Bronchial epithelial cell (primary cell): Measurements from ENCODE around the gene RNASET2. TPM values are rescaled to one million over a fixed set of nuclear protein-coding genes. Genes with fewer than 3 reads are reported as not detected.

ENCODE experiments used
- DNase-seq: peaks from one replicate; pipeline ENCODE4 v3.0.0-alpha.2; 2010; ENCODE audit warnings: low read depth
- FAIRE-seq: peaks from 2 replicates; lab custom pipeline; 2011; peaks lifted over from hg19 to GRCh38; lab: Jason Lieb, UNC
- H3K27me3 ChIP-seq: 2 replicates; pipeline ENCODE4 v1.5.1; 2011; ENCODE audit warnings: low read length; ENCODE audit not compliant: control insufficient read depth, insufficient read depth
- H3K36me3 ChIP-seq: 2 replicates; pipeline ENCODE4 v1.5.1; 2011; ENCODE audit warnings: low read length; ENCODE audit not compliant: control insufficient read depth, insufficient read depth
- H3K4me3 ChIP-seq: 2 replicates; pipeline ENCODE4 v1.5.1; 2011; ENCODE audit warnings: mild to moderate bottlenecking, low read depth, low read length, control low read depth
- total RNA-seq: library from RNA; depleted of rRNA; stranded (reverse); fragments of >200 nt; gene quantifications from 2 replicates; pipeline ENCODE4 v1.2.1, GENCODE V29; 2014
- TF ChIP-seq, protein P1 (sequence below): IDR thresholded peaks from 2 replicates; pipeline ENCODE4 v1.5.1; 2011; ENCODE audit warnings: mild to moderate bottlenecking, moderate library complexity, low read length, control low read depth, inconsistent platforms; ENCODE audit not compliant: insufficient read depth, severe bottlenecking

RNASET2 gene
- total RNA-seq, 1 donor from 2014 or later: 13.2 TPM

DNA sequence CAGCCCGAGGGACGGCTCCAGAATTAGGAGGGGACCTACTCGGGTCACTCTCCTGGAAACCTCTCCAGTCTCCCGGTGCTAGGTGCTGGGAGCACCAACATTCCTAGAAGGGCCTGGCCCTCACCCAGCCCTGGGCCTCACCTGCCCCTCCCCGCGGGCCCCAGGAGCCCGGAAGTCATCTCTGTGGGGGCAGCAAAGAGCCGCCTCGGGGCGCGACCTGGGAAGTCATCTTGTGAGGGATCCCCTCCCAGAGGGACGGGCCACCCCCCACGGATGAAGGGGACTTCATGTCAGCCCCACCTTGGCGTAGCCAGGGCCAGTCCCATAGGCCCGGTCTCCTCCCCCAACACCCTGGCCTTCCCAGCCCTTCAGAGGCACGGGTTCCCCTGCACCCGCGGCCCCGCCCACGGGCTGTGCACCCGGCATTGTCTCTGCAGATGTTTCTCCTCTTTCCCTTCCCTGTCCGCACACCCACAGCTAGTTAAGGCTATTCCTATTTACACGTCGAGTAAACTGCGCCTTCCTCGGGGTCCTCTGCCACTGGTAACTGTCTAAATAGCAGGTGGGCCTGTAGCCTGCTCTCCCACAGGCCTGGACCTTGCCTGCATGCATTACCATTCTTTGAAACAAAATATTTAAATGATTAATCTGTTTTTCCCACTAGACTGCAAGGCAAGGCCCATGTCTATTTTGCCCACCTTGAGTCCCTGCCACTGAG is 896 bp upstream of the RNASET2 start:
- H3K4me3 ChIP-seq: peak overlapping the region; percentile 71
- FAIRE-seq: no peak
- TF ChIP-seq, protein P1, sequence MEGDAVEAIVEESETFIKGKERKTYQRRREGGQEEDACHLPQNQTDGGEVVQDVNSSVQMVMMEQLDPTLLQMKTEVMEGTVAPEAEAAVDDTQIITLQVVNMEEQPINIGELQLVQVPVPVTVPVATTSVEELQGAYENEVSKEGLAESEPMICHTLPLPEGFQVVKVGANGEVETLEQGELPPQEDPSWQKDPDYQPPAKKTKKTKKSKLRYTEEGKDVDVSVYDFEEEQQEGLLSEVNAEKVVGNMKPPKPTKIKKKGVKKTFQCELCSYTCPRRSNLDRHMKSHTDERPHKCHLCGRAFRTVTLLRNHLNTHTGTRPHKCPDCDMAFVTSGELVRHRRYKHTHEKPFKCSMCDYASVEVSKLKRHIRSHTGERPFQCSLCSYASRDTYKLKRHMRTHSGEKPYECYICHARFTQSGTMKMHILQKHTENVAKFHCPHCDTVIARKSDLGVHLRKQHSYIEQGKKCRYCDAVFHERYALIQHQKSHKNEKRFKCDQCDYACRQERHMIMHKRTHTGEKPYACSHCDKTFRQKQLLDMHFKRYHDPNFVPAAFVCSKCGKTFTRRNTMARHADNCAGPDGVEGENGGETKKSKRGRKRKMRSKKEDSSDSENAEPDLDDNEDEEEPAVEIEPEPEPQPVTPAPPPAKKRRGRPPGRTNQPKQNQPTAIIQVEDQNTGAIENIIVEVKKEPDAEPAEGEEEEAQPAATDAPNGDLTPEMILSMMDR: no peak
- H3K36me3 ChIP-seq: no peaks in the 10 kb centered on the region
- no peak for DNase-seq
- no peaks in the 10 kb centered on the region for H3K27me3 ChIP-seq

DNA sequence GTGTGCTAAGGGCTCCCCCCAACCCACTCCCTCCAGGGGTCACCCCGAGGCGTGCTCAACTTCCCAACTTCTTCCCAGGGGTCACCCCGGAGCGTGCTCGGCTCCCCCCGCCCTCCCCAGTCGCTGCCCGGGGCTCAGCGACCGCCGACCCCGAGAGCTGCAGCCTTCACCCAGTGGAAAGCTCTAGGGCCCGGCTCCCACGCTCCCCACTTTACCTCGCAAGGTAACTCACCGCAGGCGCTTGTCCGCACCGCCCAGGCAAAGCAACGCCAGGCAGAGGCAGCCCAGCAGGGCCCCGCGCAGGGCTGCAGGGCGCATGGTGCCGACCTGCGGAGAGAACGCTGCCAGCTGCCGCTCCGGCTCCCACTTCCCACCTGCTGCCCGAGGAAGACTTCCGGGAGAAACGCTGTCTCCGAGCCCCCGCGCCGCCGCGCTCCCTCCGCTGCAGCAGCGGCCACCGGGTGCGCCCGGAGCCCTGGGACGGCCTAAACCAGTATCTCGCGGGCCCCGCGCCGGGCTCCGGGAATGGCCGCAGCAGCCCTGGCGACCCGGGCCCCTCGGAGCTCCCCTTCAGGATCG is 396 bp downstream of the RNASET2 start:
- DNase-seq: peak; percentile 16
- Histone ChIP-seq H3K27me3 (no peaks in the 10 kb centered on the region), H3K4me3 (peak overlapping the region; percentile 71), H3K36me3 (no peaks in the 10 kb centered on the region)
- TF ChIP-seq, protein P1: no peak
- no peak for FAIRE-seq

DNA sequence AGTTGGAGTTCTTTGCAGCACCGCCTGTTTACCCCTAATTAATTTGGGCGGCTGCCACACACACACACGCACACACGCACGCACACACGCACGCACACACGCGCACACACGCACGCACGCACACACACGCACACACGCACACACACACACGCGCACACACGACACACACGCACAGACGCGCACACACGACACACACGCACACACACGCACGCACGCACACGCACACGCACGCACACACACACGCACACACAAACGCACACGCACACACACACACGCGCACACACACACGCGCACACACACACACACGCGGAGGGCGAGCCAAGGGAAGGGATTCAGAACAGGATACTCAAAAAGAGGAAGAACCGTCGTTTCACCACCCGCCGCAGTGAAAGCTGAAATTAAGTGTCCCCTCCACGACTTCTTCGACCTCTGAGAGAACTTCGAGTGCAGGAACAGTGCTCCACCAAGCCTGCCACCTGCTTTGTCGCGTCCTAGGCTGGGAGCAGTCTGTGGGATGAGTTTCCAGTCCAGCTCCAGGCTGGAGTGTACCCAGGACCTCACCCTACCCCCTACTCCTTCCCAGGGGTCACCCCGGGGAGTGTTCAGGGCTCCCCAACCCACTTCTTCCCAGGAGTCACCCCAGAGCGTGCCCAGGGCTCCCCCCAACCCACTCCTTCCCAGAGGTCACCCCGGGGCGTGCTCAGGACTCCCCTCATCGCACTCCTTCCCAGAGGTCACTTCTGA is 1.1 kb downstream of the RNASET2 start:
- FAIRE-seq (no peak), DNase-seq (no peak)
- TF ChIP-seq, protein P1: no peak
- no peaks in the 10 kb centered on the region for H3K27me3 ChIP-seq
- no peaks in the 10 kb centered on the region for H3K36me3 ChIP-seq
- peak overlapping the region; percentile 71 for H3K4me3 ChIP-seq

DNA sequence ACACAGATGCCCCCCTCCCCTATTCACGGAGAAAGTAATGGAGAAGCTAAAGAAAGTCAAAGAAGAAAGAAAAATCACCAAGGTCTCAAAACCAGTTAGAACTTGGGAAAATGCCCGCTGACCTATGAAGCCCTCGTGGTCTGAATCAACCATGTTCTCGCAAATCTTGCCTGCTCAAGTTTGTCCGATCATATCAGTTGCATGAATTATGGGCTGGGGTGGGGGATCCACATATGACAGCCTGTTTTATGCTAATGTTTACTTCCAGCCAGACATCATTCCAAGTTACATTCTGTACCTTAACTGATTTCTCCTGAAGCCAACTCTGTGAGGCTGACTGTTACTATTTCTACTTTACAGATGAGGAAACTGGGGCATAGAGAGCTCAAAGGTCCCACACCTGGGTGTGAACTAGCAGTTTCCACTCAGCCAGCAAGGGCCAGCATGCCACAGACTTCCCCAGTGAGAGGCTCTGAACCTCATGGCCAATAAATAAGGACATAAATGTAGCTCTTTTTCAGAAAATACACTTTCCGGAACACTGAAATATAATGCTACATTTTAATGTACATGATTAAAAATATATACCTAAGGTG is 2.1 kb downstream of the RNASET2 start:
- no peaks in the 10 kb centered on the region for H3K27me3 ChIP-seq
- DNase-seq: no peak
- FAIRE-seq: no peak
- no peak overlapping the region for H3K4me3 ChIP-seq
- TF ChIP-seq, protein P1: no peak
- H3K36me3 ChIP-seq: no peaks in the 10 kb centered on the region

DNA sequence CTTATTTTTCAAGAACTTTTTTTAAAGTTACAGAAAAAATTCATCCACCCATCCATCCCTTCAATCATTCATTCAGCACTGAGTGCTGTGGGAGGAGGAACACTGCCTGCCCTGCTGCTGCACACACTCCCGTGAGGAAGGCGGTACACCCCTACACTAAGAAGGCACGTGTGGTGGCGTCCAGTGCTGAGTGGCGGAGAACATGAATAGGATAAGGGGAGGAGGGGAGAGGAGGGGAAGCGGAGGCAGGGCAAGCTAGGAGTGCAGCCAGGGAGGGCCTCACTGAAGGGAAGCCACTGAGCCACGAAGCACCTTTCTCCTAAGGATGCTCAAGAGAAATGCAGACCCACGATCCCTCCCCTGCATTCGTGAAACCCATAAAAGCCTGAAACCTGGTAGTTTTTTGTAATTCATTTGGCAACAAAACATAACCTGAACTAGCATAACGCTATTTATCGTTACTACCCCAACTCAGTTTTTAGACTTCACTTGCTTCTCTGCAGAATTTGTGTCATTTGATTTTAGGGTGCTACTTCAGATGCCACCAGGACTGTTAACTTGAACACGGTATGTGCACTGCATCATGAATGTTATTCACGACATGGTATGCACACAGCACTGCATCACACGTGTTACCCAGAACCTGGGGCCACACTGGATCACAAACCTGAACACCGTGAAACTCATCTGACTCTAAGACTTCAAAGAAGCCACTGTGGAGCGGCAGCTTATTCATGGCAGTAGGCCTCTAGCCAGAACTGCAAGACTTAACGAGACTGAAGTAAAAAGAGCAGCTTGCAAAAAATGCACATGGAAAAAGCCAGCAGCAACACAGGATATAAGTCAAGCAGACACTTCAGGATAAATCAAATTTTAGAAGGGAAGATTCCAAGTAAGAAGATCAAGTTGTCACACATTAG is 3.5 kb downstream of the RNASET2 start:
- TF ChIP-seq, protein P1: no peak
- Histone ChIP-seq H3K4me3 (no peak overlapping the region), H3K27me3 (no peaks in the 10 kb centered on the region), H3K36me3 (no peaks in the 10 kb centered on the region)
- no peak for DNase-seq
- FAIRE-seq: no peak
